Prostate gland (tissue), 2 donors: ENCODE measurements around the gene MREG.
"Not testable (repeated sequence)": the region's sequence is repeated elsewhere in the genome, so short reads cannot be mapped to it uniquely, and the experiment has no call there.

Source experiments
- POLR2A ChIP-seq: fragments of 450-650 bp; IDR thresholded peaks from one replicate; pipeline ENCODE4 v1.6.1; 2016; ENCODE audit warnings: antibody characterized with exemption, mild to moderate bottlenecking
- POLR2AphosphoS5 ChIP-seq: sonication (generic); formaldehyde crosslinking; IDR thresholded peaks from one replicate; pipeline ENCODE4 v1.6.1; 2017; ENCODE audit warnings: antibody characterized with exemption
- TF ChIP-seq, protein P1 (sequence below), 4 experiments: fragments of 200-600 bp in 2 of 4; fragments of 450-650 bp in 2 of 4; sonication (generic) in 2 of 4; IDR thresholded peaks; 1 replicate in 3 of 4; 2 replicates in 1 of 4; pipeline ENCODE4 v1.5.1; 2016 to 2019; ENCODE audit warnings: antibody characterized with exemption in 4 of 4, mild to moderate bottlenecking in 2 of 4, moderate library complexity in 2 of 4

- TF ChIP-seq, protein P1, sequence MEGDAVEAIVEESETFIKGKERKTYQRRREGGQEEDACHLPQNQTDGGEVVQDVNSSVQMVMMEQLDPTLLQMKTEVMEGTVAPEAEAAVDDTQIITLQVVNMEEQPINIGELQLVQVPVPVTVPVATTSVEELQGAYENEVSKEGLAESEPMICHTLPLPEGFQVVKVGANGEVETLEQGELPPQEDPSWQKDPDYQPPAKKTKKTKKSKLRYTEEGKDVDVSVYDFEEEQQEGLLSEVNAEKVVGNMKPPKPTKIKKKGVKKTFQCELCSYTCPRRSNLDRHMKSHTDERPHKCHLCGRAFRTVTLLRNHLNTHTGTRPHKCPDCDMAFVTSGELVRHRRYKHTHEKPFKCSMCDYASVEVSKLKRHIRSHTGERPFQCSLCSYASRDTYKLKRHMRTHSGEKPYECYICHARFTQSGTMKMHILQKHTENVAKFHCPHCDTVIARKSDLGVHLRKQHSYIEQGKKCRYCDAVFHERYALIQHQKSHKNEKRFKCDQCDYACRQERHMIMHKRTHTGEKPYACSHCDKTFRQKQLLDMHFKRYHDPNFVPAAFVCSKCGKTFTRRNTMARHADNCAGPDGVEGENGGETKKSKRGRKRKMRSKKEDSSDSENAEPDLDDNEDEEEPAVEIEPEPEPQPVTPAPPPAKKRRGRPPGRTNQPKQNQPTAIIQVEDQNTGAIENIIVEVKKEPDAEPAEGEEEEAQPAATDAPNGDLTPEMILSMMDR (IDR thresholded peaks at IDR 0.05), result not testable (repeated sequence)
- not testable (repeated sequence) for TF ChIP-seq POLR2A, POLR2AphosphoS5
Measured at GRCh38 chr2:215988556-215989207, 24.7 kb downstream of the MREG start.
